Measurements from ENCODE around the gene CNTNAP5.

Gene CNTNAP5

DNA sequence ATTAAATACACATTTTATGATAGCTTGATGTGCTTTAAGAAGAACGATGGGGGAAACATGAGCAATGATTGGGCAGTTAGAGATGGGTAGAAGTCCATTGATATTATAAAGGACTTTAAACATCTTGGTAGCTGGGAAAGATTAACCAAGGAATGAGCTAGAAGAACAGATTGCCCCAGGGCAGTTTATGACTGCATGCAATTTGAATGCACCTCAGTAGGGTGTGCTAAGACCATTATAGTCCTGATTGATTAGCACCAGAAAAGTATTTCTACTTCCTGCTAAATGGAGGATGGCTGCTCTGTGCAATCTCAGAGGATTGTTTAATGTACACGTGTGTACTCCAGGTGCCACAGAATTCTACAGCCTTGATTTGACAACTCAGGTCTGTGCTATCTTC, 641.9 kb downstream of the CNTNAP5 start:
- no peak overlapping the region for H3K4me3 ChIP-seq (ENCODE audit: low read depth, low read length)
- no peak for DNase-seq (ENCODE audit: low read depth)
- TF ChIP-seq CTCF (conservative IDR thresholded peaks at IDR 0.05; ENCODE audit: low read depth, low read length): no peak

DNA sequence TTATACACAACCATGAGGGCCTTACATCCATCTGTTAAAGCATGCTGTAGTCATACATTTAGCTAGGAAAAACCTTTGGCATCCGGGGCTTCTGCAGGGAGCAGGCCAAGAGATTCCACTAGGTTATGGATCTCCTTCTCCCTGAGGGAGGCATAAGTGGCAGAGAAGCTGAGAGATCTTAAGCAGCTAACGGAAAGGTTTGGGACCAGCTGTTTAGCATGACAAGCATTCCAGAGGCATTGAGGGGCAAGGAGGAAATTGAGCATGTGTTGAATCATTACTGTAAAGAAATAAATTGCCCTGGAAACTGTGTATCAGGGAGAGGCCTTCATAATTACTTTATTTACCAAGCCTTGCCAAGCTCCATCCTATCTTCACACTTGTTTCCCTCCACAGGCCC, 643.1 kb downstream of the CNTNAP5 start:
- no peak for TF ChIP-seq CTCF (conservative IDR thresholded peaks at IDR 0.05; ENCODE audit: low read depth, low read length)
- no peak for DNase-seq (ENCODE audit: low read depth)
- H3K4me3 ChIP-seq (ENCODE audit: low read depth, low read length): no peak overlapping the region

DNA sequence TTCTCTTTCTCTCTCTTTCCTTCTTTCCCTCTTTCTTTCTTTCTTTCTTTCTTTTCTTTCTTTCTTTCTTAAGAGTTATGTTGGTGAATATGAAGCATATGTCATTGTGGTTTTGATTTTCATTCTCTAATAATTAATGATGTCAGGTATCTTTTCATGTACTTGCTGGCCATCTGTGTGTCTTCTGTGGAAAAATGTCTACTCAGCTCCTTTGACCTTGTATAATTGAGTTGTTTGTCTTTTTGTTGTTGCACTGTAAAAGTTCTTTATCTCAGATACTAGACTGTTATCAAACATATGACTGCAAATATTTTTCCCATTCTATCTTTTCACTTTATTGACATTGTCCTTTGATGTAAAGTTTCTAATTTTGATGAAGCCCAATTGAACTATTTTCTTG, 645.1 kb downstream of the CNTNAP5 start:
- H3K4me3 ChIP-seq (ENCODE audit: low read depth, low read length): no peak overlapping the region
- no peak for DNase-seq (ENCODE audit: low read depth)
- no peak for TF ChIP-seq CTCF (conservative IDR thresholded peaks at IDR 0.05; ENCODE audit: low read depth, low read length)

- no peak for TF ChIP-seq CTCF (conservative IDR thresholded peaks at IDR 0.05; ENCODE audit: low read depth, low read length)
Measured at GRCh38 chr2:124678043-124678442, 653.0 kb downstream of the CNTNAP5 start.

GRCh38 chr2:124683536-124684428, 658.7 kb downstream of the CNTNAP5 start:
- DNase-seq (ENCODE audit: low read depth): no peak
- TF ChIP-seq CTCF (conservative IDR thresholded peaks at IDR 0.05; ENCODE audit: low read depth, low read length): no peak
- no peak overlapping the region for H3K4me3 ChIP-seq (ENCODE audit: low read depth, low read length)

More at GRCh38 chr2:124678043-124678442, 653.0 kb downstream of the CNTNAP5 start:
- H3K4me3 ChIP-seq (ENCODE audit: low read depth, low read length): no peak overlapping the region
- no peak for DNase-seq (ENCODE audit: low read depth)

DNA sequence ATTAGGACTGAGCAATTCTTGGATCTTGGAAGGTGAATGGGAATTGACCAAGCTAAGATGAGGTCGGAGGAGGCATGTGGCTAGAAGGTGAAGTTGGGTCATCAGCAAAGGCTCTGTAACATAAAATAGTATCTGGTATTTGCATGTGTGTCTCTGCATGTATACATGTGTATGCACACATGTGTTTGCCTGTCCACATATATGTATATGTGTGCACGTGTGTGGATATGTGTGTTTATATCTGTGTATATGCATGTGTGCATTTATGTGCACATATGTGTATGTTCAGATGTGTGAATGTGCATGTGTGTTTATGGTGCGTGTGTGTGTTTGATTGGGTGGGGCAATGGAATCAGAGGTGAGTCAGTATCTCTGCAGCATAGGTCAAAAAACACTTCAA, 664.3 kb downstream of the CNTNAP5 start:
- no peak for TF ChIP-seq CTCF (conservative IDR thresholded peaks at IDR 0.05; ENCODE audit: low read depth, low read length)
- H3K4me3 ChIP-seq (ENCODE audit: low read depth, low read length): no peak overlapping the region

GRCh38 chr2:124692216-124692615, 667.1 kb downstream of the CNTNAP5 start:
- no peak overlapping the region for H3K4me3 ChIP-seq (ENCODE audit: low read depth, low read length)
- TF ChIP-seq CTCF (conservative IDR thresholded peaks at IDR 0.05; ENCODE audit: low read depth, low read length): no peak
- no peak for DNase-seq (ENCODE audit: low read depth)

More for the DNA sequence above, 664.3 kb downstream of the CNTNAP5 start:
- no peak for DNase-seq (ENCODE audit: low read depth)
